CD14-positive monocyte (primary cell): Measurements from ENCODE around the gene HYAL1. TPM values are rescaled to one million over a fixed set of nuclear protein-coding genes. Genes with fewer than 3 reads are reported as not detected.

Experiments
- DNase-seq, 3 donors: peaks; one replicate each; pipeline ENCODE4 v3.0.0-alpha.2; 2011 to 2022
- H2AFZ ChIP-seq: 2 replicates; pipeline ENCODE4 v1.6.0; 2012; ENCODE audit warnings: mild to moderate bottlenecking, low read depth, low read length, inconsistent platforms; ENCODE audit not compliant: insufficient read depth, poor library complexity, severe bottlenecking
- H3K27ac ChIP-seq, 2 donors: 1 replicate in 1 of 2; 2 replicates in 1 of 2; pipeline ENCODE4 v1.5.1; 2012 to 2013; ENCODE audit warnings: low read length in 2 of 2, control low read depth in 1 of 2, inconsistent platforms in 1 of 2, low read depth in 1 of 2, mild to moderate bottlenecking in 1 of 2
- H3K27me3 ChIP-seq, 2 donors: one replicate each; pipeline versions ENCODE4 v1.6.0 to v1.6.1; 2011 to 2013; ENCODE audit warnings: low read length in 2 of 2; ENCODE audit not compliant: control insufficient read depth in 2 of 2, insufficient read depth in 2 of 2
- H3K36me3 ChIP-seq, 2 donors: replicated peaks in 1 of 2; 1 replicate in 1 of 2; 2 replicates in 1 of 2; pipeline versions ENCODE4 v1.5.1 to v1.6.1; 2012 to 2013; ENCODE audit warnings: low read length in 2 of 2, control low read depth in 1 of 2, inconsistent platforms in 1 of 2, mild to moderate bottlenecking in 1 of 2; ENCODE audit not compliant: insufficient read depth in 2 of 2, control insufficient read depth in 1 of 2
- H3K4me1 ChIP-seq, 2 donors: 1 replicate in 1 of 2; 2 replicates in 1 of 2; pipeline versions ENCODE4 v1.5.1 to v1.6.1; 2012 to 2013; ENCODE audit warnings: low read length in 2 of 2, control low read depth in 1 of 2, inconsistent platforms in 1 of 2, mild to moderate bottlenecking in 1 of 2, moderate library complexity in 1 of 2; ENCODE audit not compliant: insufficient read depth in 2 of 2, control insufficient read depth in 1 of 2
- H3K4me2 ChIP-seq: replicated peaks from 2 replicates; pipeline ENCODE3; 2012; ENCODE audit warnings: low read length, moderate library complexity, mild to moderate bottlenecking; ENCODE audit not compliant: poor library complexity, severe bottlenecking; ENCODE audit errors: extremely low read depth
- H3K4me3 ChIP-seq, 3 experiments: fragments of 200-600 bp in 1 of 3; sonication (generic) in 1 of 3; replicated peaks in 1 of 3; 1 replicate in 2 of 3; 2 replicates in 1 of 3; pipeline ENCODE4 v1.5.1; 2011 to 2013; ENCODE audit warnings: low read length in 3 of 3, mild to moderate bottlenecking in 3 of 3, control low read depth in 2 of 3, low read depth in 2 of 3, inconsistent platforms in 1 of 3, moderate library complexity in 1 of 3
- H3K79me2 ChIP-seq: 2 replicates; pipeline ENCODE4 v1.6.0; 2012; ENCODE audit warnings: mild to moderate bottlenecking, control low read depth, inconsistent platforms, low read length, moderate library complexity; ENCODE audit not compliant: insufficient read depth
- H3K9ac ChIP-seq: 2 replicates; pipeline ENCODE4 v1.6.0; 2017; ENCODE audit warnings: low read length, mild to moderate bottlenecking; ENCODE audit not compliant: insufficient read depth, poor library complexity, severe bottlenecking
- H3K9me3 ChIP-seq, 2 donors: replicated peaks in 1 of 2; 1 replicate in 1 of 2; 2 replicates in 1 of 2; pipeline versions ENCODE4 v1.5.1 to v1.6.1; 2012 to 2013; ENCODE audit warnings: low read length in 2 of 2, control low read depth in 1 of 2; ENCODE audit not compliant: control insufficient read depth in 1 of 2, insufficient read depth in 1 of 2
- H4K20me1 ChIP-seq: 2 replicates; pipeline ENCODE4 v1.6.0; 2012; ENCODE audit warnings: mild to moderate bottlenecking, low read length, control low read depth, moderate library complexity; ENCODE audit not compliant: insufficient read depth
- H3K27ac Mint-ChIP-seq, 7 donors: one replicate each; pipeline ENCODE4 v1.8.0; 2020; ENCODE audit warnings: mild to moderate bottlenecking in 7 of 7, mixed read lengths in 7 of 7, moderate library complexity in 6 of 7, inconsistent platforms in 2 of 7
- H3K27me3 Mint-ChIP-seq, 3 donors: one replicate each; pipeline ENCODE4 v1.8.0; 2021 to 2022; ENCODE audit warnings: low read depth in 3 of 3, mild to moderate bottlenecking in 3 of 3, mixed read lengths in 3 of 3, moderate library complexity in 3 of 3, inconsistent platforms in 1 of 3
- H3K36me3 Mint-ChIP-seq, 2 donors: one replicate each; pipeline ENCODE4 v1.8.0; 2020; ENCODE audit warnings: mixed read lengths in 2 of 2, inconsistent platforms in 1 of 2, mild to moderate bottlenecking in 1 of 2
- H3K4me1 Mint-ChIP-seq: one replicate; pipeline ENCODE4 v1.8.0; 2020; ENCODE audit warnings: mild to moderate bottlenecking, mixed read lengths
- H3K4me3 Mint-ChIP-seq, 2 donors: one replicate each; pipeline ENCODE4 v1.8.0; 2020; ENCODE audit warnings: mild to moderate bottlenecking in 2 of 2, mixed read lengths in 2 of 2, moderate library complexity in 1 of 2
- H3K9me3 Mint-ChIP-seq, 7 donors: one replicate each; pipeline ENCODE4 v1.8.0; 2020 to 2022; ENCODE audit warnings: mixed read lengths in 7 of 7, mild to moderate bottlenecking in 6 of 7, moderate library complexity in 6 of 7, inconsistent platforms in 2 of 7
- CTCF ChIP-seq: fragments of 200-600 bp; IDR thresholded peaks from one replicate; pipeline ENCODE4 v1.8.0; 2022; ENCODE audit warnings: antibody characterized with exemption, mild to moderate bottlenecking
- WGBS: methylation state at CpG from one replicate; pipeline ENCODE4 v1.1.5; 2013; ENCODE audit warnings: missing lambda C conversion rate; ENCODE audit not compliant: insufficient coverage; 5-methylcytosine and 5-hydroxymethylcytosine counted together
- intact Hi-C, 2 donors: fragments of 100-400 bp; cut with micrococcal nuclease; formaldehyde crosslinking; loops; one replicate each; pipeline versions ENCODE4 v1.15.0 to v1.15.1; 2023
- polyA plus RNA-seq, 3 donors: library from polyadenylated mRNA; depleted of rRNA in 1 of 3; unstranded in 2 of 3; stranded (reverse) in 1 of 3; fragments of 300-500 nt in 2 of 3; fragments of >200 nt in 1 of 3; fragmentation: Illumina TruSeq in 2 of 3; gene quantifications; 1 replicate in 2 of 3; 2 replicates in 1 of 3; pipeline ENCODE4 v1.2.3, GENCODE V29; 2012 to 2021

Gene HYAL1
- polyA plus RNA-seq, 3 donors, result 0.57 TPM; not detected in 2

GRCh38 chr3:50300681-50301254, 2.6 kb downstream of the HYAL1 start:
- WGBS, result 85% methylated on average over 5 of the region's 6 CpGs
- Histone ChIP-seq H3K27ac (peak overlapping the region; percentile 99 to 100), H3K36me3 (no peaks in the 10 kb centered on the region), H3K4me3 (peak overlapping the region in 1 of 3 experiments; percentile 94), H3K9ac (peak overlapping the region; percentile 85), H3K27me3 (no peaks in the 10 kb centered on the region), H3K4me1 (peaks cover 32 to 37% of the 10 kb centered on the region in 2 donors), H3K4me2 (peak overlapping the region; percentile 77), H3K79me2 (peaks cover 39% of the 10 kb centered on the region), H4K20me1 (no peaks in the 10 kb centered on the region), H2AFZ (peak overlapping the region; percentile 77), H3K9me3 (no peaks in the 10 kb centered on the region)
- no peak for DNase-seq
- TF ChIP-seq CTCF, result no peak
- Mint-ChIP-seq H3K9me3 (no peaks in the 10 kb centered on the region), H3K27ac (peak overlapping the region; percentile 99), H3K27me3 (no peaks in the 10 kb centered on the region), H3K36me3 (peaks cover 2 to 10% of the 10 kb centered on the region in 2 donors), H3K4me3 (peak overlapping the region; percentile 55 to 64), H3K4me1 (peaks cover 37% of the 10 kb centered on the region)
- intact Hi-C loops, result no loop called here

DNA sequence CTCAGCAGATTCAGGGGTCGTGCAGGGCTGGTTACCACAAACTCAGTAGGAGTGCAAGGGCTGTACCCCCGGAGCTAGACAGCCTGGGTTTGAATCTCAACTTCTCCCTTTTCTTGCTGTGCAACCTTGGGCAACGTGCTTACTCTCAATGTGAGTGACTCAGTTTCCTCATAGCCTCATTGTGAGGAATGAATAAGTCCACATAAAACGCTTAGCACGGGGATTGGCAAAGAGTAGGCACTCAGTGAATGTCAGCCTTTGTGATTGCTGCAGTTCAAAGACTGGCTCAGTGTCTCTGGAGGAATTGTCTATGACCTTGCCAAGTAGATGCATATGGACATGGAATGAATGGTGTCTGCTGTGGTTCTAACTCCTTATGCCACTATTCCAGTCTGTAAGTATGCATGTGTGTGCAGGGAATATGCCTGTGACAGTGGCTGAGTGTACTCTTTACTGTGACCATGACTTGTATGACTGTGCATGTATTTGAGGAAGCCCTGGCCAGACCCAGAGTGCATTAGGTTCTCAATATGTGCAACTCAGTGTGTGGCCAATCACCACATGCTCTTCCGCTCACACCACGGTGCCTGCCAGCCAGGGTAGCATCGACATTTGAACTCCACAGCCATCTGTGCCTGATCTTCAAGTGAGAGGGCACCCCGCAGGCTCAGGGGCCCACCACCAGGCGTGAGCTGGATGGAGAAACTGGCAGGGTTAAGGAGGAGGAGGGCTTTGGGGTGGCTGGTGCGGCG, 3.3 kb downstream of the HYAL1 start:
- H3K79me2 ChIP-seq, result peaks cover 39% of the 10 kb centered on the region
- DNase-seq, result peak; percentile 89 to 94 (median 91)
- peak overlapping the region; percentile 85 for H3K9ac ChIP-seq
- Mint-ChIP-seq H3K4me1 (peaks cover 37% of the 10 kb centered on the region), H3K27me3 (no peaks in the 10 kb centered on the region), H3K9me3 (no peaks in the 10 kb centered on the region), H3K4me3 (peak overlapping the region; percentile 64 to 84), H3K36me3 (peaks cover 2 to 11% of the 10 kb centered on the region in 2 donors), H3K27ac (peak overlapping the region; percentile 99)
- H2AFZ ChIP-seq, result peak overlapping the region; percentile 77
- no peaks in the 10 kb centered on the region for H3K36me3 ChIP-seq
- peaks cover 32 to 37% of the 10 kb centered on the region in 2 donors for H3K4me1 ChIP-seq
- no peaks in the 10 kb centered on the region for H3K9me3 ChIP-seq
- intact Hi-C loops, result loop anchor here (2.0 to 5.0 kb wide), 2 partner anchors 21 to 37 kb away; no protein-coding TSS in a partner anchor
- TF ChIP-seq CTCF, result no peak
- H3K27me3 ChIP-seq, result no peaks in the 10 kb centered on the region
- H3K4me3 ChIP-seq, result peak overlapping the region; percentile 40 to 94 (median 57)
- H4K20me1 ChIP-seq, result no peaks in the 10 kb centered on the region
- peak overlapping the region; percentile 77 for H3K4me2 ChIP-seq
- peak overlapping the region; percentile 99 to 100 for H3K27ac ChIP-seq
- 27% methylated on average over 11 of the region's 12 CpGs for WGBS
